Duodenal mucosa (tissue), 2 donors: ENCODE data around the gene MICOS13.
"Not testable (repeated sequence)": the region's sequence is repeated elsewhere in the genome, so short reads cannot be mapped to it uniquely, and the experiment has no call there.

Experiments
- H3K27ac ChIP-seq: one replicate; pipeline ENCODE4 v1.7.0; 2013; ENCODE audit warnings: low read depth, low read length
- H3K27me3 ChIP-seq, 2 donors: one replicate each; pipeline ENCODE4 v1.7.0; 2013; ENCODE audit warnings: low read length in 2 of 2, control low read depth in 1 of 2; ENCODE audit not compliant: insufficient read depth in 2 of 2, control insufficient read depth in 1 of 2
- H3K36me3 ChIP-seq, 2 donors: one replicate each; pipeline ENCODE4 v1.7.0; 2013; ENCODE audit warnings: low read length in 2 of 2, control low read depth in 1 of 2; ENCODE audit not compliant: insufficient read depth in 2 of 2, control insufficient read depth in 1 of 2
- H3K4me1 ChIP-seq, 2 donors: one replicate each; pipeline ENCODE4 v1.7.0; 2013; ENCODE audit warnings: low read length in 2 of 2, control low read depth in 1 of 2; ENCODE audit not compliant: insufficient read depth in 2 of 2, control insufficient read depth in 1 of 2
- H3K4me3 ChIP-seq, 2 donors: one replicate each; pipeline ENCODE4 v1.7.0; 2013; ENCODE audit warnings: low read length in 2 of 2, low read depth in 1 of 2
- H3K9ac ChIP-seq, 2 donors: one replicate each; pipeline ENCODE4 v1.7.0; 2013; ENCODE audit warnings: low read length in 2 of 2, low read depth in 1 of 2
- H3K9me3 ChIP-seq, 2 donors: one replicate each; pipeline ENCODE4 v1.7.0; 2013; ENCODE audit warnings: low read length in 2 of 2, control low read depth in 1 of 2; ENCODE audit not compliant: control insufficient read depth in 1 of 2

MICOS13 gene

GRCh38 chr19:5692723-5693194, 12.4 kb upstream of the MICOS13 start:
- H3K36me3 ChIP-seq = peaks cover 37 to 57% of the 10 kb centered on the region in 2 donors
- no peak overlapping the region for H3K4me3 ChIP-seq
- no peaks in the 10 kb centered on the region for H3K27me3 ChIP-seq
- H3K9ac ChIP-seq = peak overlapping the region in 1 of 2 donors; percentile 54
- H3K4me1 ChIP-seq = peaks cover 13 to 14% of the 10 kb centered on the region in 2 donors
- H3K9me3 ChIP-seq = no peaks in the 10 kb centered on the region
- H3K27ac ChIP-seq = no peak overlapping the region

- Histone ChIP-seq H3K9ac (peak overlapping the region in 1 of 2 donors; percentile 54), H3K27ac (no peak overlapping the region), H3K27me3 (no peaks in the 10 kb centered on the region), H3K4me3 (peak overlapping the region; percentile 92 to 95), H3K9me3 (no peaks in the 10 kb centered on the region), H3K36me3 (peaks cover 37 to 54% of the 10 kb centered on the region in 2 donors), H3K4me1 (peaks cover 13 to 18% of the 10 kb centered on the region in 2 donors)
Measured at GRCh38 chr19:5691822-5692722, 11.8 kb upstream of the MICOS13 start.

DNA sequence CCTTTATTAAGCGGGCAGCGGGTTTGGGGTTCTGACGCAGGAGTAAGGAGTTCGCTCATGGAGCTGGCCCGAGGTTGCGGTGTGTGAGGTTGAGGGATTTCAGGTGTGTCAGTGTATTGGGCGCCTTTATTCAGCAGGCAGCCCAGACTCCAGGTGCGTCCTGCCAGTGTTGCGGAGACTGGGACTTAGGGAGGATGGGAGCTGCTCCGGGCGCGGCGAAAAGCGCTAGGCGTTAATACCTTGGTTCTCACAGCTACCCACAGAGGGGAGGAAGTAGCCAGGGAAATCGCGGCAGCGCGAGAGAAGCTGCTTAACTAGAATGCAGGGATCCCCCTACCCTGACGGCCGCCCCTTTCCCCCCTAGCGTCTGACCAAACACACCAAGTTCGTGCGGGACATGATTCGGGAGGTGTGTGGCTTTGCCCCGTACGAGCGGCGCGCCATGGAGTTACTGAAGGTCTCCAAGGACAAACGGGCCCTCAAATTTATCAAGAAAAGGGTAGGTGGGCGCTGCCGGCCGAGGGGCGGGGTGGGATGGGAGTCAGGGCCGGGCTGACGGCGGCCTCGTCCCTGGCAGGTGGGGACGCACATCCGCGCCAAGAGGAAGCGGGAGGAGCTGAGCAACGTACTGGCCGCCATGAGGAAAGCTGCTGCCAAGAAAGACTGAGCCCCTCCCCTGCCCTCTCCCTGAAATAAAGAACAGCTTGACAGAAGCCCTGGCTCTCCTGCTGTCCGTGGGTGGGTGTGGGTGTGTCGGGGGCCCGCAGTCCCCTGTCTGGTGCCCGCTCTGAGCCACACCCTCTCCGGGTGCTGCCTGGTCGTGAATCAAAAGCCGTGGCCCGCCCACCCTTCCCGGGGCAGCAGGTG, 10.9 kb upstream of the MICOS13 start:
- Histone ChIP-seq H3K36me3 (peaks cover 31 to 45% of the 10 kb centered on the region in 2 donors), H3K4me1 (peaks cover 13 to 18% of the 10 kb centered on the region in 2 donors), H3K9me3 (no peaks in the 10 kb centered on the region), H3K27me3 (no peaks in the 10 kb centered on the region), H3K27ac (peak overlapping the region; percentile 70), H3K4me3 (peak overlapping the region; percentile 92 to 95), H3K9ac (peak overlapping the region; percentile 73 to 86)

- no peaks in the 10 kb centered on the region for H3K9me3 ChIP-seq
- no peaks in the 10 kb centered on the region for H3K27me3 ChIP-seq
- H3K4me1 ChIP-seq = peaks cover 13 to 18% of the 10 kb centered on the region in 2 donors
- H3K27ac ChIP-seq = peak within 1 kb of the TSS; percentile 70
- H3K36me3 ChIP-seq = peaks cover 29 to 38% of the 10 kb centered on the region in 2 donors
- peak within 1 kb of the TSS; percentile 92 to 95 for H3K4me3 ChIP-seq
- peak within 1 kb of the TSS; percentile 73 to 86 for H3K9ac ChIP-seq
Measured at GRCh38 chr19:5690125-5690954, 10.0 kb upstream of the MICOS13 start, which contains the start of gene RPL36. TSS of gene RPL36 (plus strand) at chr19:5690295. CDS start at chr19:5690508, 213 bp downstream.

DNA sequence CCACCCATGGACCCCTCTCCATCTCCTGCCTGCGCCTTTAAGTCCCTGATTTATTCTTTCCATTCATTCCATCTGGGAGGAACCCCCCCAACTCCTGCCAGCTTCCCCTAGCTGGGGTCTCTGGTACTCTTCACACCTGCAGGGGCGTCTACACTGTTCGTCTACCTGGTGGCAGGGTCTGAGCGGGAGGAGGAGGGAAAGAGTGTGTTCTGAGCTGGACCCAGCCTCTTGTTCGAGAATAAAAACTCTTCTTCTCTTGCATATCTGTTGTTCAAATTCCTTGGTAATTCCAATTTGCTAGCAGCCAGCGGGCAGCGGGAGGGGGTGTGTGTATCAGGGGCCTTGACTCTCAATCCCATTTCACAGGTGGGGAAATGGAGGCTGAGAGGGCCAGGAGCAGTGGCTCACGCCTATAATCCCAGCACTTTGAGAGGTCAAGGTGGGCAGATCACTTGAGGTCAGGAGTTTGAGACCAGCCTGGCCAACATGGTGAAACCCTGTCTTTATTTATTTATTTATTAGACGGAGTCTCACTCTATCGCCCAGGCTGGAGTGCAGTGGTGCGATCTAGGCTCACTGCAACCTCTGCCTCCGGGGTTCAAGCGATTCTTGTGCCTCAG, 8.1 kb upstream of the MICOS13 start:
- peaks cover 13 to 18% of the 10 kb centered on the region in 2 donors for H3K4me1 ChIP-seq
- H3K9me3 ChIP-seq, H3K9ac ChIP-seq, H3K27me3 ChIP-seq, H3K4me3 ChIP-seq, H3K27ac ChIP-seq: not testable (repeated sequence)
- peaks cover 15 to 18% of the 10 kb centered on the region in 2 donors for H3K36me3 ChIP-seq

DNA sequence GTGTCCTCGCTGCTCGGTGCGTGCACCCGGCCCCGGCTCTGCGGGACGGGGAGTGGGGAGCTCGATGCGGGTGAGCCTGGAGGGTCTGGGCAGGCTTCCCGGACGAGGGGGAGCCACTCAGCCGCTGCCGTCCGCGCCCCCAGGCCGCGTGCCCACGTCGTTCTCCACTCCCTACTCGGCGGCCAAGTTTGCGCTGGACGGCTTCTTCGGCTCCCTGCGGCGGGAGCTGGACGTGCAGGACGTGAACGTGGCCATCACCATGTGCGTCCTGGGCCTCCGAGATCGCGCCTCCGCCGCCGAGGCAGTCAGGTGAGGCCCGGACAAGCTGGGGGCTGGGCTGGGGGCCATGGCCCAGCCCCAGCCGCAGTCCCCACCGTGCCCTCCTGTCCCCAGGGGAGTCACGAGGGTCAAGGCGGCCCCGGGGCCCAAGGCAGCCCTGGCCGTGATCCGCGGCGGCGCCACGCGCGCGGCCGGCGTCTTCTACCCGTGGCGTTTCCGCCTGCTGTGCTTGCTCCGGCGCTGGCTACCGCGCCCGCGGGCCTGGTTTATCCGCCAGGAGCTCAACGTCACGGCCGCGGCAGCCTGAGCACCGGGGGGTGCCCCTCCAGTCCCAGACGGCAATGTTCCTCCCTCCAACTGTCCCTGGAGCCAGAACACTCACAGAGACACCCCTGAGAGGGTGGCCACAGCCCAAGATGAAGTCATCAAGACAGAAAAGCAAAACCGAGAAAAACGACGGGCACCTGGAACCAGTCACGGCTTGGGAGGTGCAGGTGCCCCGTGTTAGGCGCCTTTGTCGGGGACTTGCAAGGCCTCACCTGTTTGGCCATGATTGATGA, 7.3 kb upstream of the MICOS13 start:
- Histone ChIP-seq H3K9me3 (no peaks in the 10 kb centered on the region), H3K4me1 (peaks cover 10 to 16% of the 10 kb centered on the region in 2 donors), H3K4me3 (peak overlapping the region; percentile 68 to 71), H3K36me3 (peaks cover 7 to 10% of the 10 kb centered on the region in 2 donors), H3K27me3 (no peaks in the 10 kb centered on the region), H3K9ac (no peak overlapping the region), H3K27ac (no peak overlapping the region)

DNA sequence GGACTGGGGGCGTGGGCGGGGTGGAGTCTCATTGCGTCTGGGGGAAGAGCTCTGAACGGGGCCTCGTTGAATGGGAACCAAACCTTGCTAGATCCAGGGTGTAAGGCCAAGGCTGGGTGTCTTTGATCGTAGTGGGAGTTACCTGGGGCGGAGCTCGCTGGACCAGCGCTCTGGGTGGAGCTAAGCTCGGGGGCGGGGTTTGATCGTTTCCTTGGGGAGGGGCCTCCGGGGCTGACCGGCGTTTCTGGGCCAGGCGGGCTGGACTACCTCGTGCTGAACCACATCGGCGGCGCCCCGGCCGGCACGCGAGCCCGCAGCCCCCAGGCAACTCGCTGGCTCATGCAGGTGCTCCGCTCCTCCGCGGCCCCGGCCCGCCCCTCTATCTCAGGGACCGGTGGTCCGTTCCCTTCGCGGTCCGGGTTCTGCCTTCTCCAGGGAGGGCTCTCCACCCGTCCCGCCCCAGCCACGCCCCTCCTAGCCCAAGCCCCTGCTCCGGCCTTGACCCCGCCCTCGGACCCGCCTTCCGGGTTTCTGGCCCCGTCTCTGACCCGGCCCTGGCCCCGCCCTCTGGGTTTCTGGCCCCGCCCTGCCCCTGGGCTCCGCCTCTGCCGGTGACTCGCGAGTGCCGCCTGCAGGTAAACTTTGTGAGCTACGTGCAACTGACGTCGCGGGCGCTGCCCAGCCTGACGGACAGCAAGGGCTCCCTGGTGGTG, 6.5 kb upstream of the MICOS13 start:
- peaks cover 0 to 2% of the 10 kb centered on the region in 2 donors for H3K36me3 ChIP-seq
- H3K4me3 ChIP-seq = peak overlapping the region; percentile 68 to 71
- H3K9me3 ChIP-seq = no peaks in the 10 kb centered on the region
- peak overlapping the region; percentile 48 to 51 for H3K9ac ChIP-seq
- no peaks in the 10 kb centered on the region for H3K27me3 ChIP-seq
- peak overlapping the region; percentile 77 for H3K27ac ChIP-seq
- H3K4me1 ChIP-seq = peaks cover 3 to 8% of the 10 kb centered on the region in 2 donors

GRCh38 chr19:5686326-5686646, 6.0 kb upstream of the MICOS13 start:
- Histone ChIP-seq H3K4me1 (peaks cover 2 to 4% of the 10 kb centered on the region in 2 donors), H3K9me3 (no peaks in the 10 kb centered on the region), H3K27ac (no peak overlapping the region), H3K9ac (peak overlapping the region in 1 of 2 donors; percentile 48), H3K4me3 (peak overlapping the region; percentile 68 to 71), H3K36me3 (no peaks in the 10 kb centered on the region), H3K27me3 (peaks cover 0 to 3% of the 10 kb centered on the region in 2 donors)
